ENCODE results near the gene ALG2.
A peak's percentile ranks its signal among the peaks of the same experiment; 100 is the strongest.

ALG2 gene

DNA sequence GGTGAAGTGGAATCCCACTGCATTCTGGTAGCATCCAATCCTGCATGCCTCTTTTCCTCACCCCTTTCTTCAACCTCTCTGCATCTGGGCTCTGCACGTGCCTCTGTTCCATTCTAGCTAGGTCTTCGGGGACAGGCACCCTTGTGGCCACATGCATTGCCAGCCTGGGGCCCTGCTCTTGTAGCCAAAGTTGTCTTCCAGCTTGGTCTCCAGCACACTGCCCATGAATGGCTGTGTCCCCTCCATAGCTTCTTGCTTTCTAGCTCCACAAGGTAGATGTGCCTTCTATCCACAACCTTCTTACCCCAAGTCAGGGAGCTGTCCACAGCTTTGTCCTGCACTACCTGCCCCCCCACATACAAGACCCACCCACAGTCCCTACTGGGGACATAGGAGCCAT, 32.6 kb downstream of the ALG2 start:
- Histone ChIP-seq H3K9me3 (ENCODE audit: control insufficient read depth, insufficient read depth, low read depth, low read length) (no peaks in the 10 kb centered on the region), H3K36me3 (ENCODE audit: control insufficient read depth in 2 of 2, insufficient read depth in 1 of 2, low read length in 2 of 2) (no peaks in the 10 kb centered on the region), H3K4me3 (ENCODE audit: low read depth, low read length) (no peak overlapping the region), H3K4me1 (ENCODE audit: control insufficient read depth, insufficient read depth, low read length) (no peaks in the 10 kb centered on the region), H3K27ac (ENCODE audit: extremely low read depth, low read depth, low read length) (no peak overlapping the region)
- TF ChIP-seq ZNF670 (tag by site-specific recombination; IDR thresholded peaks at IDR 0.05; ENCODE audit: low read depth) (no peak), ZNF558 (tag by site-specific recombination; IDR thresholded peaks at IDR 0.05) (no peak), REST (tag by site-specific recombination; IDR thresholded peaks at IDR 0.05) (0 out of 2 replicates have a peak, but pooled peaks have one; percentile 16)
- ChIA-PET CTCF (interaction anchor here (0.6 to 1.0 kb wide), 3 partner anchors 94 to 822 kb away, joined by 3 read pairs; no protein-coding TSS in a partner anchor), POLR2A (no interaction called here)

DNA sequence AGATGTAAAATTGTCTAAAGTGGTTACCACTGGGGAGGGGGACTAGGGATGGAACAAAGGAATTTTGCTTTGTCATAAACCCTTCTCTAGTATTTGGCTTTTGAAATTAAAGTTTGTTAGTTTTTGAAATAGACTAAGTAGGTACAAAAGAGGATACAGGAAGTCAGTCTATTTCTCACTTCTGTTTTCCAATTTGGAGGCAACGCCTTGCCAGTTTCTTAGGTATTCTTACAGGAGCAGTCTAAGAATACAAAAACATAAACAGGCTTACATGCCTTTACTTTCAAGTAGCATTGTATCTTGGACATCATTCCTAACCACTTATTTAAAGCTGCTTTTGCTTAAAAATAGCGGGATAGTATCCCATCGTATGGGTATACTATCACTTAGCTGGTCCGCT, 34.4 kb downstream of the ALG2 start:
- TF ChIP-seq SCRT1 (tag by site-specific recombination; IDR thresholded peaks at IDR 0.05; ENCODE audit: borderline replicate concordance) (no peak), ZNF555 (tag by site-specific recombination; conservative IDR thresholded peaks at IDR 0.05) (no peak), ZBTB11 (tag by site-specific recombination; conservative IDR thresholded peaks at IDR 0.05; ENCODE audit: low read depth) (no peak), ZNF324 (tag by site-specific recombination; IDR thresholded peaks at IDR 0.05) (no peak), PRDM4 (tag by site-specific recombination; IDR thresholded peaks at IDR 0.05) (no peak), ZNF629 (tag by site-specific recombination; IDR thresholded peaks at IDR 0.05) (no peak), SP7 (tag by site-specific recombination; IDR thresholded peaks at IDR 0.05) (no peak), ZNF19 (tag by site-specific recombination; IDR thresholded peaks at IDR 0.05; ENCODE audit: low read depth) (no peak), MEIS1 (CRISPR knock-in tag; IDR thresholded peaks at IDR 0.05; ENCODE audit: borderline replicate concordance) (no peak), ZNF544 (tag by site-specific recombination; IDR thresholded peaks at IDR 0.05) (no peak)
- H3K4me3 ChIP-seq (ENCODE audit: low read depth, low read length) = no peak overlapping the region
- H3K9me3 ChIP-seq (ENCODE audit: control insufficient read depth, insufficient read depth, low read depth, low read length) = no peaks in the 10 kb centered on the region
- H3K36me3 ChIP-seq (ENCODE audit: control insufficient read depth in 2 of 2, insufficient read depth in 1 of 2, low read length in 2 of 2) = no peaks in the 10 kb centered on the region
- ChIA-PET POLR2A (no interaction called here), CTCF (interaction anchor here (0.5 to 4.9 kb wide), 5 partner anchors 22 to 1033 kb away, joined by 3 to 45 read pairs (median 3); no protein-coding TSS in a partner anchor)
- no peak overlapping the region for H3K27ac ChIP-seq (ENCODE audit: extremely low read depth, low read depth, low read length)
- no peaks in the 10 kb centered on the region for H3K4me1 ChIP-seq (ENCODE audit: control insufficient read depth, insufficient read depth, low read length)
